ENCODE results near the gene TRIP13. TPM values are rescaled to one million over a fixed set of nuclear protein-coding genes. Genes with fewer than 3 reads are reported as not detected.

The TRIP13 gene, protein sequence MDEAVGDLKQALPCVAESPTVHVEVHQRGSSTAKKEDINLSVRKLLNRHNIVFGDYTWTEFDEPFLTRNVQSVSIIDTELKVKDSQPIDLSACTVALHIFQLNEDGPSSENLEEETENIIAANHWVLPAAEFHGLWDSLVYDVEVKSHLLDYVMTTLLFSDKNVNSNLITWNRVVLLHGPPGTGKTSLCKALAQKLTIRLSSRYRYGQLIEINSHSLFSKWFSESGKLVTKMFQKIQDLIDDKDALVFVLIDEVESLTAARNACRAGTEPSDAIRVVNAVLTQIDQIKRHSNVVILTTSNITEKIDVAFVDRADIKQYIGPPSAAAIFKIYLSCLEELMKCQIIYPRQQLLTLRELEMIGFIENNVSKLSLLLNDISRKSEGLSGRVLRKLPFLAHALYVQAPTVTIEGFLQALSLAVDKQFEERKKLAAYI
- 80.8 and 99.7 TPM in 2 replicates for total RNA-seq (2011; cell fraction: chromatin; rRNA removed; ENCODE audit: low replicate concordance)
- 42.2 and 50.7 TPM in 2 replicates for total RNA-seq (2011; cell fraction: nucleolus; rRNA removed)
- 38.0 and 41.1 TPM in 2 replicates for total RNA-seq (2011; cell fraction: nucleoplasm; rRNA removed)
- 48.2 and 68.7 TPM in 2 replicates for total RNA-seq (2014; rRNA removed)
- total RNA-seq (2014; rRNA removed; fragmentation: Illumina TruSeq; extraction: Trizol), result 55.2 and 56.8 TPM in 2 replicates
- total RNA-seq (2015; rRNA removed; fragmentation: Illumina TruSeq; extraction: Trizol), result 45.1 and 50.8 TPM in 2 replicates
- total RNA-seq (2021), result 50.0 and 53.2 TPM in 2 replicates
- polyA plus RNA-seq (2011; rRNA removed), result 93.2 and 116 TPM in 2 replicates
- 35.6 and 39.2 TPM in 2 replicates for polyA plus RNA-seq (2011; cell fraction: cytosol; rRNA removed)
- polyA plus RNA-seq (2011; cell fraction: nucleus; rRNA removed), result 107 and 115 TPM in 2 replicates
- 39.7 and 46.2 TPM in 2 replicates for polyA plus RNA-seq (2012)
- polyA plus RNA-seq (2014; fragmentation: Illumina TruSeq; extraction: Trizol), result 62.6 and 73.0 TPM in 2 replicates
- polyA plus RNA-seq (2014; fragmentation: Nextera tagmentation; extraction: Ambion mirVana), result 10 to 100 TPM; 24.1 to 28.9 TPM
- polyA plus RNA-seq (2014; rRNA removed), result 65.2 and 73.4 TPM in 2 replicates
- polyA minus RNA-seq (2011; rRNA and poly(A)+ RNA removed), result 74.7 and 79.6 TPM in 2 replicates
- polyA minus RNA-seq (2011; cell fraction: cytosol; rRNA and poly(A)+ RNA removed), result 37.0 and 47.0 TPM in 2 replicates
- polyA minus RNA-seq (2011; cell fraction: nucleus; rRNA and poly(A)+ RNA removed), result 20.7 and 35.1 TPM in 2 replicates
- Bru-seq, nascent RNA, result percentile 79 among the genes with signal in this experiment
- BruChase-seq, experiment 1, labeled RNA remaining after a 2-hour chase, result percentile 81 among the genes with signal in this experiment
- percentile 81 among the genes with signal in this experiment for BruChase-seq, experiment 2, labeled RNA remaining after a 6-hour chase
- long read RNA-seq, experiment 1, transcript TRIP13-201 (13 exons, 2,672 nt), result major isoform, 256 of 340 reads
- long read RNA-seq, experiment 1, partial matches to known transcripts, result 37 of 340 reads
- long read RNA-seq, experiment 1, other reads (novel, unspliced or antisense), result 47 of 340 reads
- long read RNA-seq, experiment 2, transcript TRIP13-201 (13 exons, 2,672 nt), result major isoform, 25 of 56 reads
- long read RNA-seq, experiment 2, partial matches to known transcripts, result 5 of 56 reads
- long read RNA-seq, experiment 2, other reads (novel, unspliced or antisense), result 26 of 56 reads
- long read RNA-seq, experiment 3, transcript TRIP13-201 (13 exons, 2,672 nt), result major isoform, 117 of 140 reads
- long read RNA-seq, experiment 3, partial matches to known transcripts, result 6 of 140 reads
- long read RNA-seq, experiment 3, other reads (novel, unspliced or antisense), result 16 of 140 reads

- DNase-seq (ENCODE audit: extremely low read depth in 1 of 4, low spot score in 3 of 4), result peak; percentile 93 to 97 (median 96)
- peak; percentile 91 for ATAC-seq
- intact Hi-C loops (cut with micrococcal nuclease) (loop anchor here (5.0 kb wide), 1 partner anchor 280 kb away; the partner anchor contains the start of gene CEP72), in situ Hi-C loops (cut with MboI) (no loop called here)
- Histone ChIP-seq H3K9me1 (ENCODE audit: control insufficient read depth, insufficient read depth, low read length) (no peaks in the 10 kb centered on the region), H3K79me2 (ENCODE audit: control insufficient read depth, insufficient read depth, low read length) (peaks cover 88% of the 10 kb centered on the region), H2AFZ (ENCODE audit: low read depth, low read length) (peak within 1 kb of the TSS; percentile 87), H3K4me2 (ENCODE audit: insufficient read depth, low read length) (peak within 1 kb of the TSS; percentile 99), H3K9me3 (replicated peaks; ENCODE audit: control insufficient read depth, insufficient read depth, low read depth, low read length) (no peaks in the 10 kb centered on the region), H3K36me3 (ENCODE audit: control insufficient read depth, insufficient read depth, low read length) (peaks cover 77% of the 10 kb centered on the region), H3K4me3 (peak within 1 kb of the TSS; percentile 71), H3K9ac (ENCODE audit: insufficient read depth in 1 of 2, low read depth in 2 of 2, low read length in 2 of 2) (peak within 1 kb of the TSS; percentile 92 to 100), H3K27me3 (ENCODE audit: control insufficient read depth in 2 of 2, insufficient read depth in 2 of 2, low read length in 2 of 2) (no peaks in the 10 kb centered on the region), H3K4me1 (replicated peaks in 1 of 2; ENCODE audit: control insufficient read depth in 2 of 2, insufficient read depth in 2 of 2, low read length in 2 of 2) (peaks cover 20 to 37% of the 10 kb centered on the region in 2 experiments; a peak in 4 of 5 replicates), H3K27ac (ENCODE audit: extremely low read depth, low read depth, low read length) (peak within 1 kb of the TSS; percentile 83), H4K20me1 (replicated peaks; ENCODE audit: control insufficient read depth, insufficient read depth, low read length) (peaks cover 14% of the 10 kb centered on the region; the same call in 1 of the 2 replicates)
- FAIRE-seq, result no peak
- POLR2A ChIA-PET, result interaction anchor here (0.6 to 1.6 kb wide), 10 partner anchors 8 to 461 kb away, joined by 3 to 4 read pairs (median 4); no protein-coding TSS in a partner anchor
- BruUV-seq (replicated peaks), result no TSS peak
- WGBS (ENCODE audit: insufficient coverage, low coverage, missing lambda C conversion rate), result under 1% methylated on average over 74 of the region's 91 CpGs
- CTCF ChIA-PET (ENCODE audit: low intra/inter-chr PET ratio), result interaction anchor here (0.6 kb wide), 1 partner anchor 275 kb away, joined by 3 read pairs; no protein-coding TSS in a partner anchor
- TF ChIP-seq PHF20 (IDR thresholded peaks at IDR 0.05; ENCODE audit: partially characterized antibody) (peak; percentile 64), FOXP1 (CRISPR knock-in tag; IDR thresholded peaks at IDR 0.05) (no peak; the same call in 1 of the 2 replicates), ZNF263 (CRISPR knock-in tag; IDR thresholded peaks at IDR 0.05; ENCODE audit: borderline replicate concordance) (no peak; the same call in 1 of the 2 replicates), DACH1 (IDR thresholded peaks at IDR 0.05; ENCODE audit: partially characterized antibody) (no peak), HNRNPUL1 (IDR thresholded peaks at IDR 0.05; ENCODE audit: low read length) (no peak), SMC3 (conservative IDR thresholded peaks at IDR 0.05; ENCODE audit: insufficient read depth, low read depth, low read length) (no peak), RNF2 (IDR thresholded peaks at IDR 0.05) (0 out of 2 replicates have a peak, but pooled peaks have one; percentile 45), NELFE (IDR thresholded peaks at IDR 0.05; ENCODE audit: insufficient read depth, insufficient read length) (no peak), ZFX (CRISPR knock-in tag; IDR thresholded peaks at IDR 0.05) (peak; percentile 80), CBX8 (IDR thresholded peaks at IDR 0.05; ENCODE audit: borderline replicate concordance, extremely low read depth, low read depth, low read length, poor library complexity, severe bottlenecking) (no peak), CSDE1 (IDR thresholded peaks at IDR 0.05) (no peak), KAT2B (IDR thresholded peaks at IDR 0.05; ENCODE audit: low read depth, low read length) (no peak), HDAC1 (IDR thresholded peaks at IDR 0.05) (peak; percentile 84 to 99; a peak in 3 of 4 replicates), YBX1 (IDR thresholded peaks at IDR 0.05) (no peak), RAD51 (IDR thresholded peaks at IDR 0.05; ENCODE audit: borderline replicate concordance, low read depth) (no peak), RFX1 (IDR thresholded peaks at IDR 0.05) (no peak)
These were observed at the start of gene TRIP13, which contains the start of gene BRD9 for GRCh38 chr5:892394-893136. Gene TRIP13, plus strand, starts transcription at chr5:892884. Its CDS starts 115 bp downstream, at chr5:892999. Gene BRD9, minus strand, starts transcription at chr5:892801. Its CDS starts 144 bp downstream, at chr5:892657.

All from K562 (cell line).